DMS53 (cell line): Measurements from ENCODE around the gene MAP4K4.

Source experiments
- DNase-seq: peaks from one replicate; lab custom pipeline; 2025; lab: John Stamatoyannopoulos, UW

MAP4K4 gene

DNA sequence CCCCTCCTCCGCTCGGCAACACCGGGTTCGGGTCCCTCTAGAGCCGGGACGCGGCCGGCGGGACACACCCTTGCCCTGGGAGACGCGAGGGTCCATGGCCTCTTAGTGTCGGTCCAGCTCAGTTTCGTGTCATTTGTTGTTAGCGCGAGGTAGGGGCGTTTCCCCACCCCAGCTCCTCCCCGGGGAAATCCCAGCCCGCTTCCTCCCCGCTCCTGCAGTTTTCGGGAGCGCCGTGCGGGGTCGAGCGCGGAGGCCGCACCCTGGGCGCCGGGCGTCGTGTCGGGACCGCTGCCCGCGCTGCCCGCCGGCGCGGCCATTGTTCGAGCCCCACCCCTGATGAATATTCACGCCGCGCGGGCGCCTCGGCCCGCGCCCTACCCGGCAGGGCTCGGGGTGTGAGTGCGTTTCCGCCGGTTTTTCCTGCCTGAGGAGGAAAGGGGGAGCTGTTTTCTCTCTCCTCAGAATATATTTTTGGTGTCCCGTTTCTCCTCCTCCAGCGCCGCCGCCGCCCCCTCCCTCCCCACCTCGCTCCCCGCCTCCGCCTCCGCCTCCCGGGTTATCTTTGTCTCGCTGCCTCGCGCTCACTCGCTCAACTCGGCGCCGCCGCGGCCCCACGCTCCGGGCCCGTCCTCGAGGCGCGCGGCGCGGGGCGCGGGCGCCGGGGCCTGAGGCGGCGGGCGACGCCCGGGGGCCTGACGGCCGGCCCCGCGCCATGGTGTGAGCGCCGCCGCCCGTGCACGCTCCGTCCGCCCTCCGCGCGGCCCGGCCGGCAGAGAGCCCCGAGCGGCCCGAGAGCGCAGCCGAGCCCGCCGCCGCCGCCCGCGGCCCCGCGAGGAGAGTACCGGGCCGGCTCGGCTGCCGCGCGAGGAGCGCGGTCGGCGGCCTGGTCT is at the start of gene MAP4K4:
MAP4K4 (plus strand) TSS at position 584 of the 890 bp plus-strand sequence. CDS start 374 bp downstream, outside the sequence.
- peak; percentile 95 for DNase-seq

- DNase-seq: no peak
These were observed 44.0 kb upstream of the MAP4K4 start for GRCh38 chr2:101653469-101653868.

DNA sequence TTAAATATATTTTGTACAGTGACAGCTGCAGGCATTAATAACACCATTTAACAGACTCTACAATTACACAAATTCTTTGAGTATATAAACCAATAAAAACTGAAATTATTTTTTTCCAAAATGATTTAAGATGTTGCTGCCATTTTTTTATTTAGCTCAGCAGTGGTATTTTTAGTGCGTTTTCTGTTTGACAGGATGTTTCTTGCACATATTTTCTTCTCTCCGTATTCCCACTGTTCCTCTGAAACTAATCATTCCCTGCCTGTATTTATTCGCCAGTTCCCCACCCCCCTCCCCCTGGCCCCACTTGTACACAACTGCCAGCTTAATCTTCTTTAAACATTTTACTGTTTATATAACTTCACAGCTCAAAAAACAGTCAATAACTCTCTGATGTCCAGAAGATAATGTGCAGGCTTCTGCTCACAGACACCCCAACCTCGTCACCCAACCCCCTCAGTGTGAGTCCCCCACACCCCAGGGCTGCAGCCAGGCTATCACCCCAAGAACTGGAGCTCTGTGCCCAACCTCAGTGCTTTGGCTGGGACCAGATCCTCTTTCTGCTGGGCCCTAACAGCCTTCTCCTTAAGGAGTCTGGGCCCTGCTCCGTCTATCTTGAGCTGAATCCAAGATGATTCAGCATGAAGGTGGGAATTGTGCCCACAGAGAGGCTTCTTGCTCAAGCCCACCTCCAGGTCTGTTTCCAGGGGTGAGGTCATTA is 41.6 kb upstream of the MAP4K4 start:
- DNase-seq: peak; percentile 55

DNA sequence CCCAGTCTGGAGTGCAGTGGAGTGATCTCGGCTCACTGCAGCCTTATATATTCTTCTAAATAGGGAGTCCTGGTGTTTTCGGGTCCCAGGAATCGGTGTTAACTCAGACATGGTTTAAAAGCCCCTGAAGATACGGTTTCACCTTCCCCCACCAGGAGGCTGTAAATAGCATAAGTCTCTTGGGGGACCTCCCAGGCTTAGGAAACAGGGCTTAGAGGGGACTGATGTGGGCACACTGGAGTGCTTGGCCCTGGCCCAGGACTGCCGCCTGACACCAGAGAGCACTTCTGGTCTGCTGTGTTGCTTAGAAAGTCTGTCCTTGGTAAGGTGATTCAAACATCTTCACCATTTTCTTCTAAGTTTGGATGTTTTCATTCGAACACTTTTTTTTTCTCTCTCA is 39.7 kb upstream of the MAP4K4 start:
- DNase-seq: no peak

DNA sequence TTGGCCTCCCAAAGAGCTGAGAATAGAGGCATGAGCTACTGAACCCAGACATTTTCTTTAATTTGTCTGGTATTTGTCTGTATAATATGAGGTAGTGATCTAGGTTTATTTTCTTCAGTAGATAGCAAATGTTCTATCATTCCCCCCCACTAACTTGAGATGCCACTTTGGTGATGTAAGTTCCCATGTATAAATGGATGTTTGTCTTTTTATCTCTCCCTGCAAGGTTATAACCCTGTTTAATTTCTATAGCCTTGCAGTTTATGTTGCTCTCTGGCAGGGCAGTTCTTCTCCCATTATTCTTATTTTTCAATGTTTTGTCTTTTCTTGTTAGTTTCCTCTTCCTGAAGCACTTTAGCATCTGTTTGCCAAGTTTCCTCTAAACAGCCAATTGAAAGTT is 39.1 kb upstream of the MAP4K4 start:
- DNase-seq: peak; percentile 19

- DNase-seq: no peak
These were observed 32.2 kb upstream of the MAP4K4 start for GRCh38 chr2:101665312-101665711.

DNA sequence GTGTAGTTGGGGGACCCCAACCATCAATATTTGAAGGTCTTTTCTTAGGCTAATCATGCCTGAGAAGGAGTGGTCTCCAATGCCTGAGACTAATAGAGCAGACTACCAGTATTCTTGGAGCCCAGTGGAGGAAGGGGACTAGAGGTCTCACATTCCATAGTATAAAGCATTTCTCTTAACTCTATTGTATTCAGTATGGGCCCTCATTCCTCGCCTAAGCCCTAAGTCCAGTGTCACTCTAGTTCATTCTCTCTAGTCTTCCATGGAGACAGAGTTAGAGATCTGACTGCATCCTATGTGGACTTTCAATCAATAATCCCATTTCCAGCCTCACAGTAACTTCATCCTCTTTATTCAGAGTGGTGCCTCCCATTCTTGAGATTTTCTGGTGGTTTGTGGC is 29.7 kb upstream of the MAP4K4 start:
- DNase-seq: no peak

GRCh38 chr2:101672047-101672446 is 25.5 kb upstream of the MAP4K4 start:
- no peak for DNase-seq

DNA sequence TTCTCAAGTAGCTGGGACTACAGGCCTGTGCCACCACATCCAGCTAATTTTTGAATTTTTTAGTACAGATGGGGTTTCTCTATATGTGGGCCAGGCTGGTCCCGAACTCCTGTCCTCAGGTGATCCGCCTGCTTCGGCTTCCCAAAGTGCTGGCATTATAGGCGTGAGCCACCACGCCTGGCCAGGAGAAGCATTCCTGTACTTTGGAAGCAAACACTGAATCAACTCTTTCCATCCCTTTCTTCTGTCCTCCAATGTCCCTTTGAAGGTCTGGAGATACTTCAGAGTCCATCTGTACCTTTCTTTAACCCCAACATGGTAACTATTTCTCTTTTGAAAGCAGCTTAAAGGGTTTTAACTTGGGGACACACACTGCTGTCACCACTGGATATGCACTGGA is 23.6 kb upstream of the MAP4K4 start:
- no peak for DNase-seq

GRCh38 chr2:101675512-101675911 is 22.0 kb upstream of the MAP4K4 start:
- DNase-seq: no peak

DNA sequence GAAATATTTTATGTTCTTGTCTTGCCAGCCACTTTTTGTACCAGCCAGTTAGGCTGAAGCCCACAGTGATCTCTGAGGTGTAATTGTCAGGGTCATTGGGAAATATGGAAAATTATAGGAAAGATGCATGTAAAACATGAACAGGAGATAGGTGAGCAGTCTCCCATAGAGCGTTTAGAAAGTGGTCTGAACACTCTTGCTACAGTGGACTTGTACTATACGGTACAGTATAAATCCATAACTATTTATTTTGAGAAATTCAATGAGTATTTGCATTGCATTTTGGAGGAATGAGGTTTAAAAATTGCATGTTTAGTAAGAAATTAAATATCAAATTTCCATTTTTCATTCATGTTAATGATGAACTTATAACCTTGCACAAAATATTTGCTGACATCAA is 20.8 kb upstream of the MAP4K4 start:
- DNase-seq: no peak

GRCh38 chr2:101677658-101678057 is 19.8 kb upstream of the MAP4K4 start:
- no peak for DNase-seq

- DNase-seq: no peak
These were observed 19.1 kb upstream of the MAP4K4 start for GRCh38 chr2:101678379-101678778.

GRCh38 chr2:101679037-101679726 is 18.3 kb upstream of the MAP4K4 start:
- DNase-seq: no peak

GRCh38 chr2:101679801-101680487 is 17.6 kb upstream of the MAP4K4 start:
- no peak for DNase-seq

DNA sequence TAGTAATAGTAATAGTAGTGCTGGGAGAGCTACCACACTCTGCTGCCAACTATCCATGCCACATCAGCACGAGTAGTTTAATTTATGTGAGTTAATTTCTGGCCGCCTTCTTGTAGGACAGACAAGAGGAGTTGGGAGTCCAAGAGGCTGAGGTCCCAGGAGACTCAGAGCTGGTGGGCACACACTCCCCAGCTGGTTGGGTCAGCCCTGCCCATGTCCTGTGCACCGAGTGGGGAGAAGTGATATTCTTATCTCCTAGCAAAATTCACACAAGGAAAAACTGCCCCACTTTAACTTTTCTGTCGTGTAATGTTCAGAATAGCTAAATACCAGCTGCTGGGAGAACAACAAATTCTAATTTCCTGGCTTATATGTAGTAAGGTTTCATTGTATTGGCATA is 15.2 kb upstream of the MAP4K4 start:
- DNase-seq: no peak

GRCh38 chr2:101684313-101684712 is 13.2 kb upstream of the MAP4K4 start:
- no peak for DNase-seq

DNA sequence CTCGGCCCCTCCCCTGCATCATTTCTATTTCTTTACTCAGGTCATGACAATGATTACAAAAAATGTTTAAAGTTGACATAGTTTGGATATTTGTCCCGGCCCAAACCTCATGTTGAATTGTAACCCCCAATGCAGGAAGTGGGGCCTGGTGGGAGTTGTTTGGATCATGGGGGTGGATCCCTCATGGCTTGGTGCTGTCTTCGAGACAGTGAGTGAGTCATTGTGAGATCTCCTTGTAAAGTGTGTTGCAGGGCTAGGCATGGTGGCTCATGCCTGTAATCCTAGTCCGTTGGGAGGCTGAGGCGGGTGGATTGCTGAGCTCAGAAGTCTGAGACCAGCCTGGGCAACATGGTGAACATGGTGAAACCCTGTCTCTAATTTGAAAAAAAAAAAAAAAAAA is 9.2 kb upstream of the MAP4K4 start:
- DNase-seq: no peak

DNA sequence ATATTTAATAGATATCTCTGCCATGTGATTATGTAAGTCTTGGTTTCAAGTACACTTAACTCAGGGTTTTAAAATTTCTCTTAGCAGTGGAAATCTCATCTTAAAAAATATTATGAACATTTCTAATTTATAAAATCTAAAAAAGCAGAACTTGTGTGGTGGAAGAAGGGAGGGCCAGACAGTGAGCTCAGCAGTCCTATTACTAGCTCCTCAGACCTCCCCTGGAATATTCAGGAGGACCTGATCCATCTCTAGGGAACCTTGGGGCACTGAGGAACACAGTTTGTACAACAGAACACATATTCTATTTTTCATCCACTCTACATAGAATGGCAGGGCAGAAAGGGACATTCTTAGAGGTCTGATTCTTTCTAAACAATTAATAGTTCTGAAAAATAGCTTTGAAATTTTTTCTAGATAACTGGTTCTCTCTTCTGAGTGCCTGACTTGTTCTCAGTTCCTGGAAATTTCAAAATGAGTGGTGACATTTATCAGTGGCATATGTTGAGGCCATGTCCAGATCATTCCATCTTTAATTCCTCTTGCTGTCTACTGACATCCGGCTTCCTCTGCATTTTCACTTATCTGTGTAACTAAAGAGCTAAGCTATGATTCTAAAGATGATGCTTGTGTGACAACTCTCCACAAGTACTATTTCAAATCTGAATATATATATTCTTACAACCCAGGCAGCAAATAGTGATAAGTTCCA is 8.2 kb upstream of the MAP4K4 start:
- no peak for DNase-seq

GRCh38 chr2:101690547-101691152 is 6.9 kb upstream of the MAP4K4 start:
- DNase-seq: peak; percentile 51

- no peak for DNase-seq
These were observed 5.5 kb upstream of the MAP4K4 start for GRCh38 chr2:101692041-101692440.
